LoVo (cell line): ENCODE data around the gene PODXL2.
"Not testable (repeated sequence)": the region's sequence is repeated elsewhere in the genome, so short reads cannot be mapped to it uniquely, and the experiment has no call there.

Source experiments
- DNase-seq: peaks from one replicate; pipeline ENCODE4 v3.0.0-alpha.2; 2016; ENCODE audit warnings: low spot score

The PODXL2 gene

GRCh38 chr3:127690823-127691452 is 62.0 kb downstream of the PODXL2 start:
- DNase-seq = peak; percentile 61

DNA sequence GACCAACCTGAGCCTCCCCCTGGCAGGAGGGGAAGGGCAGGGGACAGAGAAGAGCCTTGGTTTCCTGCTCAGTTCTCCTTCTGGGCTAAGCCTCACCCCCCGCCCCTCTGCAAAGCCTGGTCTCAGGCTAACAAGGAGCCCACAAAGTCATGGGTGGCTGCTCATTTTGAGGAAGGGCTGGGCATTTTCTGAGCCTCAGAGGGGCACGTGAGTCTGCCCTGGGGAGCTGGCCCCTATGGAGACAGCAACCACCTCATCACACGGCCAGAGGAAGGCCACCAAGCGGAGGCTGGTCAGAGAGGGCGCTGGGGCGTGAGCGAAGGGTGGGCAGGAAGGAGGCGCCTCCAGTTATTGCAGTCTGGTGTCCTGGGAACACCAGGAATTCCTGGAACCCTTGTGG is 62.5 kb downstream of the PODXL2 start:
- DNase-seq = no peak

DNA sequence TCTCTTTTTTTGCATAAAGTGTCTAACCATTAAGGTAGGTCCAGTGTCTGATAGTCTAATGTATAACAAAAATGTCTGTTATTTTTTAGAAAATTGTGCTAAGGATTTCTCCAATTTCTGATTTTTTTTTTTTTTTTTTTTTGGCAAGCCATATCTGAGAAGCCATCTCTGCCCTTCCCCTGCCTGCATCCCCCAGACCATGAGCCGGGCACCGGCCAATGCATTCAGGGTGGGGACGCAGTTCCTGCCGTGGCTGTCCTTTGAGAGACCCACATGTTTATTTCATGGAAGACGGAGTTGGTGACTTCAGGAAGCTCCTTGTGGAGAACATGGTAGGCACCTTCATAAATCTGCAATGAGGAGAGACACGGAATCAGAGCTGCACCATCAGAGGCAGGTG is 63.0 kb downstream of the PODXL2 start:
- no peak for DNase-seq

DNA sequence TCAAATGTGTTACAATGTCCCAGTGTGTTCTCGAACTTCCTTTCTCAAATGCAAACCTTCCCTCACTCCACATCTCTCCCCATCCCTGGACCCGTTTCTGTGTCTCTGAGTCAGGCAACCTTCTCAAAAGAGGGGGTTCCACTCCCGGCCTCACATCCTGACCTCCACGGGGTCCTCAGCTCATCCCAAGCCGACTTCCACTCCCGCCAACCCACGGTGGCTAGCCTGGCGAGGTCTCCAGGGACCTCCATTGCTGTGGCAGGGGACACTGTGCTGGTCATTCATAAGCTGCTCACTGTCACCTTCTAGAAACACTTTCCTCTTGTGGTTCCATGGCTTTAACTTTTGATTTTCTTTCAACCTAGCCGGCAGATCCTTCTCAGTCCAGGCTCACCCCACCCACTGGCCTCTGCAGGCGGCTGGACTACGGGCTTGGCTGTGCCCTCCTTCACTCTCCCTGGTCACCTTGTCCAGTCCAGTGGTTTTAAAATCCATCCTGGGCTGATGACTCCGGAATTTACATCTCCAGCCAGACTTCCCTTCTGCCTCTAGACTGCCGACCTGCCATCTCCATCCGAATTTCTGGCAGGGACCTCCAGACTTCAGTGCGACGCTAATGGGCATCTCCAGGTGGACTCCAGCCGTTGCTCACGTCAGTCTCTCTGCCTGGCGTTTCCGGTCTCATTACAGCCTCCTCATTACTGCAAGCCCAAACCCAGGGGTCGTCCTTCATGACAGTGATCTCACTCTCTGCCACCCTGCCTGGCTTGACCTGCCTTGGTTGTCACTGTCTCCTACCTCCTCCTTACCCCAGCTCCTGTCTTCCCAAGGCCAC is 63.7 kb downstream of the PODXL2 start:
- no peak for DNase-seq

DNA sequence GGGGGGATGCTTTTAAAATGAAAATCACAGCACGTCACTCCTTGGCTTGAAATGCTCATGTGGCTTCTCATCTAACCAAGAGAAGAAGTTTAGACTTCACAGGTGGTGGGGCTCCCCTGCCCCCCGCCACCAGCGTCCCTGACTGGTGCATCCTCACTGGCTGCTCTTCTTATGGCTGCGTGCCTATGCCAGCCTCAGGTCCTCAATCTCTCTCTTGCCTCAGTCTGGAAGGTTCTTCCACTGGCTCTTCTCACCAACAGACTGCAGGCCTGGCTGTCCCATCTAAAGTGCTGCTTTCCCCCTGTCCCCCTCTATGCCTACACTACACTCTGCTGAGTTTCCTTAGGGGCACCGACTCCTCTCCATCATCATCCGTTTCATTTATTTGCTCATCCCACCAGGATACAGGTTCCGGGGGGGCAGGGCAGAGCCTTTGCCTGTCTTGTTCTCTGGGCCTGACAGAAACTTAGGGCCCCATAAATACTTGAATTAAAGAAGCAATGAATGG is 64.4 kb downstream of the PODXL2 start:
- DNase-seq = no peak

DNA sequence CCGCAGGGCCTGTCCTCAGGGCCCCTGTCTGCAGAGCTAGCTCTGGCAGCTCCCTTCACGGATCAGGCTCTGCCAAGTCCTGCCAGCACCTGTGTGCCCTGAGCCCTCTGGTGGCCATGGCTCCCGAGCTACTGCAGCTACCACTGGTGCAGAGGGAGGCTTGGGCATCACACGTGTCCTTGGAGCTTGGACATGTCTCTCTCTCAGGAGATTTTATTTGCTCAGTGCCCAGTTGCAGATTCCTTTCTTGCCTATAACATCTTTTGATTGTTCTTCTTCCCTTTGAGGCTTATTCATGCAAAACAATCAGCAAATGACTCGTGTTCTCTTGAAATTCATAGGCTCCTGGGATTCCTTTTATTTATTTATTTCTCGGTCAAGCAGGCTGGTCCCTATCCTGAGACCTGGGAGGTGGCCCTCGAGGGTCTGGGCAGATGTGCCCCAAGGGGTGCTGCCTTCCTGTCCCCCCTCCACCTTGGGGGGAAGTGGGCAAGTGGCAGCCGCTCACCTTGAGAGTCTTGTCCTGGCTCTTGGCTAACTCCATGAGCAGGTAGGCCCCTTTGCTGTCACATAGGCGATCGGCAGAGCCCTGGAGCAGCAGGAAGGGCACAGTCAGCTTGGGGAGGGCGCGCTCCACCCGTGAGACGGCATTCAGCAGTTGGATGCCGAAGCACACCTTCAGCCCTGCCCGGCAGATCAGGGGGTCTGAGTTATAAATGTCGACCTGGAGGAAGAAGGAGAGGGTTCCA is 65.7 kb downstream of the PODXL2 start:
- DNase-seq = peak; percentile 34

DNA sequence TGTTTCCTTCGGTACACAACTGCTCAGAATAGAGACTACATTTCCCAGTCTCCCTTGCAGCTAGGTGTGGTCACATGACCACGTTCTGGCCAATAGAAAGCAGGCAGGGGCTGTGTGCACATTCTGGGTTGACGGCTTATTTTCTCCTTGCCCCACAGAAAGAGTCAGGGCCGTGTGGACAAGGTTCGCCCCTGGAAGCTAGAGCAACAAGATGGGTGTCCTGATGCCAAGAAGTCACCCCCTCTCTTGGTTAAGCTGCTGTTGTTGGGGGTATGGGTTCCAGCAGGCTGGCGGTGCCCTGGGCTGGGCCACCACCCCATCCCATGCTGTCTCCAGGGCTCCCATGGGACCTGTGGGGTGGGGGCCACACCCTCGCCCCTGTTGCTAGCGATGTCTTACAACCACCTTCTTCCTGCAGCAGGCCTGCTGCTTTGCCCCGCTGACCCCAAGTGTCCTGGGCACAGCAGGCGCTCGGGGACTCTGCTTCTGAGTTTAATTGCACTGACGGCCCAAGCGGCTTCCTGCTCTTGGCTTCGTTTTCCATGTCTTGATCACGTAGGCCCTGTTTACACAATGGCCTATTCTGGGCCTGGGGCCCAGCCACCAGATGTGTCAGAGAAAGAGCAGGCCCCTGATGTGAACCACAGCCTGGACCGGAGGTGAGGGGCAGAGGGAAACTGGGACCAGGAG is 68.7 kb downstream of the PODXL2 start:
- no peak for DNase-seq

DNA sequence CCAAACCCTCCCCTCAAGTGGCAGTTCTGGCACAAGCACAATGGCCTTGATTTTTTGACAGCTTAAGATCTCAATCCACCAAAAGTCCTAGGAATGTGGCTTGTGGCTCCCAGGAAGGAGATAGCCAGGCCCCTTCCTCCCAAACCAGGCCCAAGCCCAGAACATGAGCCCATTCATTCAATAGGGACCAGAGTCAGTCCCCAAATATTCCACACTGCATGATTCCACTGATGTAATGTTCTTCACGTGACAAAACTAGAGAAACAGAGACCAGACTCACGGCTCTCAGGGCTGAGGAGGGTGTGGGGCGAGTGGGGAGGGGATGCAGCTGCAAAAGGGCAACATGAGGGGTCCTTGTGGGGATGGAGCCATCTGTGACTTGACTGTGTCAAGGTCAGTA is 69.3 kb downstream of the PODXL2 start:
- no peak for DNase-seq

DNA sequence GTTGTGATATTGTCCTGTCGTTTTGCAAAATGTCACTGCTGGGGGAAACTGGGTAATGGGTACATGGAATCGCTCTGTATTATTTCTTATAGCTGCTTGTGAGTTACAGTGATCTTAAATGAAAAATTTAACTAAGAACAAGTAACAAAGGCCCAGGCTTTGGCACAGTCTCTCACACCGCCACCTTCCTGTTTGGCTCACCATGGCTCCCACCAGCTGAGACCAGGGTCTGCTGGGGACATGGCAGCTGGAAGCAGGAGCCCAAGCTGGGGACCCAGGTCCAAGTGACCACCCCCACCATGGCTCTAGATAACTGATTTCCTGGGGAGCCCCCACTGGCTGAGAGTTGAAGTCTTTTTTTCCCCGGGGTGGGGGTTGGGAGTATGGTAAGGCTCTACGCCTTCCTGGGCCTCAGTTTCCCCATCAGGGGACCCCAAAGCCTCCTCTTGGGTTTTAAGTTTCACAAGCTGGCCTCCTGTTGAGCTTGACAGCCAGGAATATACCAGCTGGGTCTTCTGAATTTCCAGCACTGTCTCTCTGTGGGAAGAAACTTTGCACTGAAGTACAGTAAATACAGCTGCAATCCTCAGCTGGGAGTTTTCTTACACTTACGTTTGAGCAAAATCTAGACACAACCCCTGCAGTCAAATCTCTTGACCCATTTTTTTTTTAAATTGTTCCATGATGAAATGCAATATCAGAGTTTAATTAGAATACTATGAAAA is 69.9 kb downstream of the PODXL2 start:
- DNase-seq = no peak

- no peak for DNase-seq
These were observed 70.7 kb downstream of the PODXL2 start for GRCh38 chr3:127699416-127700300.

- no peak for DNase-seq
These were observed 71.4 kb downstream of the PODXL2 start for GRCh38 chr3:127700406-127700805.

DNA sequence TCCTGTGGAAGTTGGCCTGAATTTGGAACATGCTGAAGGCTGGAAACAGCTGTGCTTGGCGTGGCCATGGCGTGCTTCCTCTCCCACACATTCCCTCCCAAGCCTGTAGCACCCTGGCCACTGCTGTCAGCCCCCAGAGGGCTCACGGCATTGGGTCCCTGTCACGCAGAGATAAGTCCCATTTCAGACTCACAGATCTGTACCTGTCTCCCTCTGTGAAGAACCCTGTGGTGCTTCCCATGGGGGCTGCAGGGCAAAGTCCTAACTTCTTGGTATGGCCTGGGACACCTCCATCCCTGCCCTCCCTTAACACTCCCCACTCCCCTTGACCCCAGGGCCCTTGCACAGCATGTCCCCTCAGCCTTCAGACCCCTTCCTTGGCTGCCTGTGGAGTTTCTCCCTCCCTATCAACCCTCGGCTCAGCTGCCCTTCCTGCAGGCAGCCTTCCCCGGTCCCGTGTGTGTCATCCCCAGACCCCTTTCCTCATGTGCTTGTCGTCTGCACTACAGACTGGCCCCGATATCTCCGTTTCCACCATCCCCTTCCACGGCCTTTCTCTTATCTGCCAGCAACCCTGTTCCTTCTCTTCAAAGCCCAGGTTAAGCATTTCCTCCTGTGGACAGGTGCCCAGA is 72.4 kb downstream of the PODXL2 start:
- DNase-seq = no peak

GRCh38 chr3:127702151-127702578 is 73.2 kb downstream of the PODXL2 start:
- no peak for DNase-seq

GRCh38 chr3:127704840-127705239 is 75.9 kb downstream of the PODXL2 start:
- not testable (repeated sequence) for DNase-seq

GRCh38 chr3:127706312-127706711 is 77.3 kb downstream of the PODXL2 start:
- no peak for DNase-seq

DNA sequence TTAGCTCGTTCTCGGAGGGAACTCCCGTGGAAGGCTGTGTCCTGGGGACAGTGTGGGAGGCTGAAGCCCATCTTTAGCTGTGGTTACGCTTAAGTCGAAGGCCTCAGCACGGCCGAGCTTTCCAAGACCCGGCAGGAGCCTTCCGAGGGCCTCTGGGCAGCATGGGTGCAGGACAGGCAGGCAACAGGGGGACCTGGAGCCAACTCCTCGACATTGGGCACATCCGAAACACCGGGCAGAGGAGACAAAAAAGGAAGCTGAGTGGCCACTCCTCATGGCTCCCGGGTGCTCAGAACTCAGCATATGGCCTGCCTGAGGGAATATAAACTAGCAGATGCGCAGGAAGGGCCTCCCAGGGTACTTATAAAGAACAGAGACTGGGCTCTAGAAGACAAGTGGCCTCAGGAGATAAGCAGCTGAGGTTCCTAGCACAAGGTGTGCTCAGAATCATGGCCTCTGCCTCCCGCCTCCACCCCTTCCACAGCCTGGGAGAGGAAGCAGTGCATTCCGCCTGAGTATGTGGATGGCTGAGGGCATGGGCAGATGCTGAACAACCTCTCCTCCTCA is 77.9 kb downstream of the PODXL2 start:
- no peak for DNase-seq

DNA sequence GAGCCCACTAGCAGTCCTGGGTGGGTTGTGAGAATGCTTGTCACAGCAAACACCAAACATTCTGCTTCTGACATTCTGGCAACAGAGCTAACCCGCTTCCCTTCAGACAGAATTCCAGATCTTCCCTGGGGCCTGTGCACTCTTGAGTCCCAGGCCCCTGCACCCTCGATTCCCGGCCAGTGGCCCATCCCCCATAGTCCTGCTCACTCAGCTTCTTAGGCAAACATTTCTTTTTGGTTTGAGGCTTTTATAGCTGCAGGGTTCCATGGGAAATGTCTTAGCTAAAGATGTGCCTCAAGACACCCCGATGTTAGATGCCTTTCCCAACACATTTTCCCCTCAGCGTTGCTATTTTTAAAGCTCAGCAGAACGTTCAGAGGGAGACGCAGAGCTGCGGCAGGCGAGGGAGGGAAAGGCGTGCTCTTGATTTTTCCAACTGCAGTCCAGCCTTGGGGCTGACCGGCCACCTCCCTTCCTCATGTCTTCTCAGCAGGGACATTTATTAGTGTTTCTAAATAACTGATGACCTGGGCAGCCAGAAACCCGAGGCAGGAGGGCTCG is 78.9 kb downstream of the PODXL2 start:
- DNase-seq = no peak

GRCh38 chr3:127708837-127709236 is 79.9 kb downstream of the PODXL2 start:
- no peak for DNase-seq
